ENCODE data around the gene METAP1D.
A peak's percentile ranks its signal among the peaks of the same experiment; 100 is the strongest.
"Not testable (repeated sequence)": the region's sequence is repeated elsewhere in the genome, so short reads cannot be mapped to it uniquely, and the experiment has no call there.

Gene METAP1D

DNA sequence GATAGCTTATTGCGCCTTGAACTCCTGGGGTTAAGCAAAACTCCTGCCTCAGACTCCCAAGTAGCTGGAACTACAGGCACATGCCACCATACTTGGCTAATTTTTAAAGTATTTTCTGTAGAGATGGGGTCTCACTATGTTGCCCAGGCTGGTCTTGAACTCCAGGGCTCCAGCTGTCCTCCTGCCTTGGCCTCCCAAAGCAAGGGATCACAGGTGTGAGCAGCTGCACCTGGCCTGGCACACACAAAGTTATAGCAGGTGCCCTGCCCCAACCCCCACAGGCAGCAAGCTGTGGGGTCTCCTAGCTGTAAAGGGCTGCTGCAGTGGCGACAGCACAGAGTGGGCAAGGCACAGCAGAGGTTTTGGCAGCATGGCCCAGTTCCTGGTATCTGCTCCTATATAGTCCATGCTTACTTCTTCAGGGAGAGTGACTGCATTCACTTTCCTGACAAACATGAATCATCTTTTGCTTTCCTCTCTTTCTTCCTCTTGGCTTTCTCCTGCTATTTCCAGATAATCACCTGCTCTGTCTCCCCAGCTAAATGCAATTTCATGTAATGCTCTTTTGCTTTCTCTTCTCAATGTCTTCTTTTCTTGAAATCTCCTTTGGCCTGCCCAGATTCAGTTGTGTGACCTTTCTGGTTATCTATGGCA is 27.3 kb upstream of the METAP1D start:
- no peaks in the 10 kb centered on the region for H3K27me3 Mint-ChIP-seq
- H3K9me3 Mint-ChIP-seq: no peaks in the 10 kb centered on the region
- no peak overlapping the region for H3K4me3 Mint-ChIP-seq
- peaks cover 5% of the 10 kb centered on the region for H3K4me1 Mint-ChIP-seq (ENCODE audit: low read depth)
- H3K36me3 Mint-ChIP-seq (ENCODE audit: low read depth): peaks cover 86% of the 10 kb centered on the region
- peak overlapping the region; percentile 6 for H3K27ac Mint-ChIP-seq
- no peak for DNase-seq

- Mint-ChIP-seq H3K27ac (no peak overlapping the region), H3K36me3 (ENCODE audit: low read depth) (peaks cover 88% of the 10 kb centered on the region), H3K9me3 (no peaks in the 10 kb centered on the region), H3K4me3 (no peak overlapping the region), H3K27me3 (no peaks in the 10 kb centered on the region), H3K4me1 (ENCODE audit: low read depth) (peaks cover 2% of the 10 kb centered on the region)
- no peak for DNase-seq
These were observed 20.6 kb upstream of the METAP1D start for GRCh38 chr2:171979103-171979502.

DNA sequence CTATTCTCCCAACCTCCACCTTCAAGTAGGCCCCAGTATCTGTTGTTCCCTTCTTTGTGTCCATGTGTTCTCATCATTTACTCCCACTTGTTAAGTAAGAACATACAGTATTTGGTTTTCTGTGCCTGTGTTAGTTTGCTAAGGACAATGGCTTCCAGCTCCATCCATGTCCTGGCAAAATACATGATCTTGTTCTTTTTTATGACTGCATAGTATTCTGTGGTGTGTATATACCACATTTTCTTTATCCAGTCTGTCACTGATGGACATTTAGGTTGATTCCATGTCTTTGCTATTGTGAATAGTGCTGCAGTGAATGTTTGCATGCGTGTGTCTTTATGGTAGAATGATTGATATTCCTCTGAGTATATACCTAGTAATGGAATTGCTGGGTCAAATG is 15.8 kb upstream of the METAP1D start:
- H3K27me3 Mint-ChIP-seq; H3K4me1 Mint-ChIP-seq (ENCODE audit: low read depth); DNase-seq; H3K4me3 Mint-ChIP-seq; H3K27ac Mint-ChIP-seq; H3K9me3 Mint-ChIP-seq: not testable (repeated sequence)
- peaks cover 56% of the 10 kb centered on the region for H3K36me3 Mint-ChIP-seq (ENCODE audit: low read depth)

GRCh38 chr2:171985076-171985475 is 14.7 kb upstream of the METAP1D start:
- no peaks in the 10 kb centered on the region for H3K27me3 Mint-ChIP-seq
- no peaks in the 10 kb centered on the region for H3K9me3 Mint-ChIP-seq
- no peak for DNase-seq
- no peak overlapping the region for H3K27ac Mint-ChIP-seq
- no peaks in the 10 kb centered on the region for H3K4me1 Mint-ChIP-seq (ENCODE audit: low read depth)
- no peak overlapping the region for H3K4me3 Mint-ChIP-seq
- peaks cover 44% of the 10 kb centered on the region for H3K36me3 Mint-ChIP-seq (ENCODE audit: low read depth)

DNA sequence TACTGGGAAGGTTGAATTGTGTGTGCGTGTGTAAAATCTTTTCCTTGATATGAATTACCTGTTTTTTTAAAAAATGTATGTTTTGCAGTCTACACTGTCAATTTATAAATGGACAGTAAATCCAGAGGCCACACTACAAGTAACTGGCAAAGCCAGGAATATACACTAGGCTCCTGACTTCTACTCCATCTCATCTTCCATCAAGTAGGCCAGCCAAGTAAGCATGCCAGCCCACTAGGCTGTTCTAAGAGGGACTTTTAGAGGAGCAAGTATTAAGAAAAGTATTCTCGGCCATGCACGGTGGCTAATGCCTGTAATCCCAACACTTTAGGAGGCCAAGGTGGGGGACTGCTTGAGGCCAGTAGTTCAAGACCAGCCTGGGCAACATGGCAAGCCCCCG is 13.0 kb upstream of the METAP1D start:
- Mint-ChIP-seq H3K9me3 (no peaks in the 10 kb centered on the region), H3K4me3 (no peak overlapping the region), H3K36me3 (ENCODE audit: low read depth) (peaks cover 33% of the 10 kb centered on the region), H3K27me3 (no peaks in the 10 kb centered on the region), H3K4me1 (ENCODE audit: low read depth) (peaks cover 8% of the 10 kb centered on the region), H3K27ac (no peak overlapping the region)
- DNase-seq: no peak

DNA sequence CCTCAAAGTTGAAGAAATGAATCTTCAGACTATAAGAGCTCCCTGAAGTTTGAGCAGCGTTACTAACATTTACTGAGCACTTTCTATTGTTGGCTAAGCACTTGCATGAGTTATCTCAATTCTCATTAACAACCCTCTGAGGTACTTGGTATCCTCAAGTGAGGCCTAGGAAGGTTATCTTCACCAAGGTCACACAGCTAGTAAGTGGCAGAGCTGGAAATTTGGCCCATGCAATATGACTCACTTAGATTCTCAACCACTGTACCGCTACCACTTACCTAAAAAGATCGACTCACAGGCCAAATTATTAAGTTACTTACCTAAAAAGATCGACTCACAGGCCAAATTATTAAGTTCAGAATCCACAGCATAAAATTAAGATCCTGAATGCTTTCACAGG is 8.7 kb upstream of the METAP1D start:
- Mint-ChIP-seq H3K27me3 (peaks cover 6% of the 10 kb centered on the region), H3K9me3 (no peaks in the 10 kb centered on the region), H3K36me3 (ENCODE audit: low read depth) (no peaks in the 10 kb centered on the region), H3K4me3 (no peak overlapping the region), H3K27ac (no peak overlapping the region), H3K4me1 (ENCODE audit: low read depth) (peaks cover 8% of the 10 kb centered on the region)
- DNase-seq: no peak

DNA sequence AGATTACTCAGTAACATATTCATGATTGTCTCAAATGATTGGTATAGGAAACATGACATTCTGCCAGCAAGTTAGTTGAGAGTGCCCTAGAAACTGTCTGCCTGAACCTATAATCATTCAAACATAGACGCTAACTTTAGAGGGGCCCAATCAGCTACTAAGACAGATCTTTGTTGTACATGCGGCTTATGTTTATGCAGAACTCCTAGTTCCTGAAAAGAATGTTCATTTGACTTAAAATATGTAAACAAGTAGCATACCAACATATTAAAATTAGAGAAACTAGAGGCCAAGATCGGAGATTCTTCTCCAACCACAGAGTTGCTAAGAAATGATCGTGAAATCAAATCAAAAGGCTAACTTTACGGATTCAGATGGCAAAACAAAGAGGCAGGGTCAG is 4.2 kb upstream of the METAP1D start:
- H3K36me3 Mint-ChIP-seq (ENCODE audit: low read depth): peaks cover 6% of the 10 kb centered on the region
- no peak overlapping the region for H3K27ac Mint-ChIP-seq
- H3K4me1 Mint-ChIP-seq (ENCODE audit: low read depth): peaks cover 29% of the 10 kb centered on the region
- DNase-seq: no peak
- peaks cover 6% of the 10 kb centered on the region for H3K27me3 Mint-ChIP-seq
- no peak overlapping the region for H3K4me3 Mint-ChIP-seq
- no peaks in the 10 kb centered on the region for H3K9me3 Mint-ChIP-seq

DNA sequence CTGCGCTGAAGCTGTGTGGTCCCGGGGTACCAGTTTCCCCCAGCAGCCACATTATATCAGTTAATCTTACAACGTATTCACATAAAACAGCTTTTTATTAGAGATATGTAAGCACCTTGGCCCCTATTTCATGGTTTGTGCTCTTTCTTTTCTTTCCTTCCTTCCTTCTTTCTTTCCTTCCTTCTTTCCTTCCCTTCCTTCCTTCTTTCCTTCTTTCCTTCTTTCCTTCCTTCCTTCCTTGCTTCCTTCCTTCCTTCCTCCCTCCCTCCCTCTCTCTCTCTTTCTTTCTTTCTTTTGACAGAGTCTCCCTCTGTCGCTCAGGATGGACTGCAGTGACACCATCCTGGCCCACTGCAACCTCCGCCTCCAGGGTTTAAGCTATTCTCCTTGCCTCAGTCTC is 3.7 kb upstream of the METAP1D start:
- no peak overlapping the region for H3K27ac Mint-ChIP-seq
- H3K4me1 Mint-ChIP-seq (ENCODE audit: low read depth): peaks cover 29% of the 10 kb centered on the region
- H3K36me3 Mint-ChIP-seq (ENCODE audit: low read depth): peaks cover 6% of the 10 kb centered on the region
- H3K4me3 Mint-ChIP-seq: no peak overlapping the region
- H3K27me3 Mint-ChIP-seq: peaks cover 6% of the 10 kb centered on the region
- no peaks in the 10 kb centered on the region for H3K9me3 Mint-ChIP-seq
- no peak for DNase-seq

DNA sequence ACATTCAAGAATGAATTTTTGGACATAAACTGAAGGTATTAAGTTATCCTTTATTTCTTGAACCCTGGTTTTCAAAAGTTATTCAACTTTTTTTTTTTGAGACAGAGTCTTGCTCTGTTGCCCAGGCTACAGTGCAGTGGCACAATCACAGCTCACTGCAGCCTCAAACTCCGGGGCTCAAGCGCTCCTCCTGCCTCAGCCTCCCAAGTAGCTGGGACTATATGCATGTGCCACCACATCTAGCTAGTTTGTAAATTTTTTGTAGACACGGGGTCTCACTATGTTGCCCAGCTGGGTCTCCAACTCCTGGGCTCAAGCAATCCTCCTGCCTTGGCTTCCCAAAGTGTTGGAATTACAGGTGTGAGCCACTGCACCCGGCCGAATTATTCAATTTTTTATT is 2.7 kb upstream of the METAP1D start:
- not testable (repeated sequence) for H3K36me3 Mint-ChIP-seq (ENCODE audit: low read depth)

DNA sequence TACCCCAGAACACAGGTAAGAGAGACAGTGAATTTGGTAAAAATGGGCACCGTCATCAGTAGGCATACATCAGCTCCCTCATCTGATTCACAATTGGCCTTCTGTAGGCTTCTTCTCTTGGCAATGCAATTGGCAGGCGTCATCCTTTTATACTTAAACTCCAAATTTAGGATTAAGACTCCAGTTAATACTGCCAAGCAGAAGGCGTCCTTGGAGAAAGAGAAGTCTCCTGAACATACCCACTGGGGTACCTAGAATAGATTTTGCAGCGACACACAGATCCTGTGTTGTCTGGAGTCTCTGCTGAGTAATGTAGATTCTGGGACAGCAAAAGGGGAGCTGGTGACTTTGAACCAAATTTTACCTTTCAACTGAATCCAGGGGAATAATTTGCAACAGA is 592 bp upstream of the METAP1D start:
- Mint-ChIP-seq H3K36me3 (ENCODE audit: low read depth) (peaks cover 7% of the 10 kb centered on the region), H3K27ac (peak overlapping the region; percentile 75), H3K9me3 (no peaks in the 10 kb centered on the region), H3K4me3 (peak overlapping the region; percentile 85), H3K27me3 (peaks cover 6% of the 10 kb centered on the region), H3K4me1 (ENCODE audit: low read depth) (peaks cover 29% of the 10 kb centered on the region)
- DNase-seq: no peak

More for the DNA sequence above, 2.7 kb upstream of the METAP1D start:
- H3K4me3 Mint-ChIP-seq, H3K27me3 Mint-ChIP-seq, DNase-seq, H3K27ac Mint-ChIP-seq, H3K9me3 Mint-ChIP-seq: not testable (repeated sequence)
- peaks cover 29% of the 10 kb centered on the region for H3K4me1 Mint-ChIP-seq (ENCODE audit: low read depth)

- Mint-ChIP-seq H3K27ac (peak overlapping the region; percentile 97), H3K4me3 (peak overlapping the region; percentile 85), H3K4me1 (ENCODE audit: low read depth) (peaks cover 29% of the 10 kb centered on the region), H3K27me3 (no peaks in the 10 kb centered on the region), H3K9me3 (no peaks in the 10 kb centered on the region), H3K36me3 (ENCODE audit: low read depth) (peaks cover 7% of the 10 kb centered on the region)
- peak; percentile 37 for DNase-seq
These were observed 1.1 kb downstream of the METAP1D start for GRCh38 chr2:172000696-172001361.

DNA sequence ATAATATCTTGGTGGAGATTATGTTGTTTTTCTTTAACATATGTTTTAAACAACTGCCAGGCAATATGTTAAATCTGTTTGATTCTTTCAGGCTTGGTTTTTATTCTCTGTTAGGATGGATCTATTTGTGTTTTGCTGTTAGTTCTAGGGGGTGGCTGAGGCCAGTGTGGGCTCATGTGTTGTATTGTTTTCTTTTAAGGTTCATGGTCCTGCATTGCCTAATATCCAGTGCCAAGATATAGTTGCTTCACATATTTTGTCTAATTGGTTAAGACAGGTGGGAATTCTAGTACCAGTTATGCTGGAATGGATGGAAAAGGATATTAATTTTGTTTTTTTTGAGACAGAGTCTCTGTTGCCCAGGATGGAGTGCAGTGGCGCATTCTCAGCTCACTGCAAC is 7.6 kb downstream of the METAP1D start:
- Mint-ChIP-seq H3K4me1 (ENCODE audit: low read depth) (peaks cover 12% of the 10 kb centered on the region), H3K27me3 (no peaks in the 10 kb centered on the region), H3K9me3 (no peaks in the 10 kb centered on the region), H3K36me3 (ENCODE audit: low read depth) (peaks cover 11% of the 10 kb centered on the region), H3K27ac (no peak overlapping the region), H3K4me3 (no peak overlapping the region)
- no peak for DNase-seq

DNA sequence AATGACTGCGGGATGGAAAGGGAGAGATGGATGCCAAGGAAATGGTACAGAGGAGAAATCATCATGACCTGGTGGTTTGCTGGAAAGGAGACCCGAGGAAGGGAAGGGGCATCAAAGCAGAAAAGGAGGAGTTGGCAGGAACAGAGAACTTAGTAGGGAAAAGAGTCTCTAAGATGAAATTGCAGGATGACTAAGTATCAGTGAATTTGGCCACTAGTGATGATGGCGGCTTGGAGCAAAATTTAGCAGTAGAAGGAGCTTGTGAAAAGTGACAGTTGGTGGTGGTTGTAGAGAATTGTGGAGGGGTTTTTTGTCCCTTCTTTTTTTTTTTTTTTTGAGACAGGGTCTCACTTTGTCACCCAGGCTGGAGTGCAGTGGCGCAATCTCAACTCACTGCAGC is 10.1 kb downstream of the METAP1D start:
- peaks cover 11% of the 10 kb centered on the region for H3K36me3 Mint-ChIP-seq (ENCODE audit: low read depth)
- H3K27ac Mint-ChIP-seq: no peak overlapping the region
- peaks cover 13% of the 10 kb centered on the region for H3K4me1 Mint-ChIP-seq (ENCODE audit: low read depth)
- DNase-seq: no peak
- no peak overlapping the region for H3K4me3 Mint-ChIP-seq
- H3K27me3 Mint-ChIP-seq: no peaks in the 10 kb centered on the region
- no peaks in the 10 kb centered on the region for H3K9me3 Mint-ChIP-seq

DNA sequence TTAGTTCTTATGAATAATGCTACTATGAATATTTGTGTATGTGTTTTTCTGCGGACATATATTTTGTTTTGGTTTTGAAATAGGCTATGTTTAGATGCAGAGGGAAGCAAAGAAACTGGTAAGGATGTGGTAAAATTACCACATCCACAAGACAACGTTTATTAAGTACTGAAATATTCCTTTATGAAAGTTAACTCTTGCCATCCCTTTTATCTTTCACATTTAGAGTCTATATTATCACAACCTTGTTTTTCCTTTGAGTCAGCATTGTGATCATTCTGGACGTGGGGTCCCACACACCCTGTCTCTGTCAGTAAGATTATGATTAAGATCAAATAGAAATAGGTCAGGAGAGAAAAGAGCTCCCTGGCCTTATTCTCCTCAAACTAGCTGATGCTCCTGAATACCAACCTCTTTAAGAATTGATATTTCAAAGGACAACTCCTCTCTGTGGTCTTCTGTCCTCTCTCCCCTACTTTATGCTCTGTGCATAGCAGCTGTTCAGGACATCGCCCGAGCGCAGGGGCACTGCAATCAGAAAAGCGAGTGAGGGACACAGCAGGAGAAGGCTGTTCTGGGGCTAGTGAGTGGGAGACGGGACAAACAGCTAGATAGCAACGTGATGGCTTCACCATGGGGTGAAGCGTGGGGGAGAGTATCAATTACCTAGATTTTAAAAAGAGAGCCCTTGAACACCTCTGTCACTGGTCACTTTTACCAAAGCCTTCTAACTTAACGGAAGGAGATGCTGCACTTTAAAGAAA is 12.2 kb downstream of the METAP1D start:
- Mint-ChIP-seq H3K4me1 (ENCODE audit: low read depth) (peaks cover 13% of the 10 kb centered on the region), H3K36me3 (ENCODE audit: low read depth) (peaks cover 5% of the 10 kb centered on the region), H3K27me3 (no peaks in the 10 kb centered on the region), H3K4me3 (no peak overlapping the region), H3K9me3 (no peaks in the 10 kb centered on the region), H3K27ac (no peak overlapping the region)
- no peak for DNase-seq

Measured in activated T-cell treated with anti-CD3 and anti-CD28 coated beads, Interleukin-2, amount 50 U/mL, for 24 hours (primary cell).